A673 (cell line): ENCODE data around the gene RNF19B. TPM values are rescaled to one million over a fixed set of nuclear protein-coding genes. Genes with fewer than 3 reads are reported as not detected.

Experiments
- BruUV-seq: library from RNA; stranded (reverse); fragments of 400-500 nt; replicated peaks from 2 replicates; lab custom pipeline; 2021; lab: Mats Ljungman, UMichigan
- CTCF ChIA-PET: fragments of 300-600 bp; sonication (Branson Sonifier 250); formaldehyde crosslinking; loops from one replicate; lab custom pipeline; 2022; ENCODE audit warnings: antibody characterized with exemption; lab: Charles Lee
- POLR2A ChIA-PET: fragments of 300-600 bp; sonication (Branson Sonifier 250); formaldehyde crosslinking; loops from one replicate; lab custom pipeline; 2022; ENCODE audit warnings: antibody characterized with exemption; ENCODE audit not compliant: low non-redundant PET; lab: Charles Lee
- DNase-seq: peaks from one replicate; pipeline ENCODE4 v3.0.0-alpha.2; 2015; ENCODE audit warnings: low spot score
- H3K27ac ChIP-seq: fragments of 200-600 bp; sonication (generic); 2 replicates; pipeline ENCODE4 v1.5.1; 2016; ENCODE audit warnings: mixed run types, low read depth, mild to moderate bottlenecking, mixed read lengths, antibody characterized with exemption, low read length; ENCODE audit not compliant: poor library complexity, severe bottlenecking
- H3K27me3 ChIP-seq: fragments of 200-600 bp; sonication (generic); replicated peaks from 2 replicates; pipeline ENCODE4 v1.6.1; 2017; ENCODE audit warnings: mixed run types, low read depth, mild to moderate bottlenecking, mixed read lengths, antibody characterized with exemption, low read length; ENCODE audit not compliant: insufficient read depth, poor library complexity
- H3K36me3 ChIP-seq: fragments of 200-600 bp; sonication (generic); 2 replicates; pipeline ENCODE4 v1.6.1; 2016; ENCODE audit warnings: mixed run types, mild to moderate bottlenecking, mixed read lengths, antibody characterized with exemption, low read length; ENCODE audit not compliant: insufficient read depth, poor library complexity, severe bottlenecking
- H3K4me1 ChIP-seq: fragments of 200-600 bp; sonication (generic); 2 replicates; pipeline ENCODE4 v1.6.1; 2017; ENCODE audit warnings: mixed run types, mild to moderate bottlenecking, mixed read lengths, antibody characterized with exemption, low read length; ENCODE audit not compliant: insufficient read depth, poor library complexity, severe bottlenecking
- H3K4me3 ChIP-seq: fragments of 200-600 bp; sonication (generic); 2 replicates; pipeline ENCODE4 v1.5.1; 2016; ENCODE audit warnings: low read depth, mixed run types, mild to moderate bottlenecking, mixed read lengths, low read length; ENCODE audit not compliant: poor library complexity, severe bottlenecking
- H3K9me3 ChIP-seq: fragments of 200-600 bp; sonication (generic); 2 replicates; pipeline ENCODE4 v1.6.1; 2016; ENCODE audit warnings: mixed run types, low read depth, mild to moderate bottlenecking, mixed read lengths, antibody characterized with exemption, low read length; ENCODE audit not compliant: poor library complexity, severe bottlenecking
- EZH2 ChIP-seq: fragments of 200-600 bp; sonication (generic); IDR thresholded peaks from 2 replicates; pipeline ENCODE4 v1.6.1; 2017; ENCODE audit warnings: borderline replicate concordance, low read depth, mild to moderate bottlenecking, mixed read lengths, antibody characterized with exemption, low read length; ENCODE audit not compliant: poor library complexity, severe bottlenecking
- intact Hi-C: fragments of 100-400 bp; cut with micrococcal nuclease; formaldehyde crosslinking; loops from one replicate; pipeline ENCODE4 v1.10.0; 2022; ENCODE audit not compliant: unreplicated experiment
- total RNA-seq: library from RNA; stranded (reverse); gene quantifications from 2 replicates; pipeline ENCODE4 v1.2.3, GENCODE V29; 2021
- TF ChIP-seq, protein P1 (sequence below): fragments of 300-800, 200-600 bp; sonication (generic); conservative IDR thresholded peaks from 2 replicates; pipeline ENCODE4 v1.5.1; 2017; ENCODE audit warnings: low read depth, mild to moderate bottlenecking, antibody characterized with exemption, low read length, moderate library complexity, mixed read lengths

The RNF19B gene
- total RNA-seq, 1 experiment from 2014 or later: 14.3 TPM

DNA sequence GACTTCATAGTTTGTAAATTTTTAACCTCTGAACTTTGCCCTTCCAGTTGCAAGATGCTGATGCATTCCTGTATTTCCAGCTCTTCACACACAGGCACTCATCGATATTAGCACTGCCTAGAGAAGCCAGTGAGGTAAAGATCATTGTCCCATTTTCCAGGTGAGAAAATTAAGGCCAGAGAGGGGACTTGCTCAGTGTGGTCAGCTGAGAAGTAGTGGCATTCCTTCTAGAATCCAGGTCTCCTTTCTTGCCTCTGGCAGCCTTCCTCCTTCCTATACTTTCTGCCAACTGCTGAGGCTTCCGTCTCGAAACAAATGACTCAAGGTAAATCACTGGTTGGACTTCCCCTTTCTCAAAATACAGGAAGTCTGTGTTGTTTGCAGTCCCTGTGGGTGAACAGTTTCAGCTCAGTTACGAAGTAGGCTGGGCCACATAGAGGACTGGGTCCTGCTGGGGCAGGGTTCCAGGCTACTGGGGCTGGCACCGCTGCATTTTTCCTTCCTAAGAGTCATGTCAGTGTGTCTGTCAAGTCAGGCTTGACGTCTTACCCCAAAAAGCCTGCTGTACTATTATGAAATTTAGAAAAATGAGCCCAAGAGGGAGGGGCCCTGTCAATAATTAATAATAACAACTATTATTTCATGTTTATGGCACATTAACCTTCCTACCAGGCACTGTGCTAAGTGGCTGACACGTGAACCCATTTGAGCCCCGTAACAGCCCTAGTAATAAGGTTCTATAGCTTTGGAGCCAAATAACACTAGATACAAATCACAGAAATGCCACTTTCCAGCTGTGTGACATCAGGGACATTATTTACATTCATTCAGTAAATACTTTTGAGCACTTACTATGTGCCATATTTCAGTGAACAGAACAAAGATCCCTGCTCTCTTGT is 16.6 kb upstream of the RNF19B start:
- TF ChIP-seq, protein P1, sequence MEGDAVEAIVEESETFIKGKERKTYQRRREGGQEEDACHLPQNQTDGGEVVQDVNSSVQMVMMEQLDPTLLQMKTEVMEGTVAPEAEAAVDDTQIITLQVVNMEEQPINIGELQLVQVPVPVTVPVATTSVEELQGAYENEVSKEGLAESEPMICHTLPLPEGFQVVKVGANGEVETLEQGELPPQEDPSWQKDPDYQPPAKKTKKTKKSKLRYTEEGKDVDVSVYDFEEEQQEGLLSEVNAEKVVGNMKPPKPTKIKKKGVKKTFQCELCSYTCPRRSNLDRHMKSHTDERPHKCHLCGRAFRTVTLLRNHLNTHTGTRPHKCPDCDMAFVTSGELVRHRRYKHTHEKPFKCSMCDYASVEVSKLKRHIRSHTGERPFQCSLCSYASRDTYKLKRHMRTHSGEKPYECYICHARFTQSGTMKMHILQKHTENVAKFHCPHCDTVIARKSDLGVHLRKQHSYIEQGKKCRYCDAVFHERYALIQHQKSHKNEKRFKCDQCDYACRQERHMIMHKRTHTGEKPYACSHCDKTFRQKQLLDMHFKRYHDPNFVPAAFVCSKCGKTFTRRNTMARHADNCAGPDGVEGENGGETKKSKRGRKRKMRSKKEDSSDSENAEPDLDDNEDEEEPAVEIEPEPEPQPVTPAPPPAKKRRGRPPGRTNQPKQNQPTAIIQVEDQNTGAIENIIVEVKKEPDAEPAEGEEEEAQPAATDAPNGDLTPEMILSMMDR: no peak
- TF ChIP-seq EZH2: no peak
- Histone ChIP-seq H3K27ac (peak overlapping the region; percentile 0), H3K9me3 (no peaks in the 10 kb centered on the region), H3K36me3 (no peaks in the 10 kb centered on the region), H3K4me3 (no peak overlapping the region), H3K4me1 (peaks cover 10% of the 10 kb centered on the region), H3K27me3 (no peaks in the 10 kb centered on the region)
- ChIA-PET POLR2A (interaction anchor here (0.6 kb wide), 1 partner anchor 754 kb away, joined by 12 read pairs; no protein-coding TSS in a partner anchor), CTCF (interaction anchor here (0.6 kb wide), 1 partner anchor 88 kb away, joined by 3 read pairs; no protein-coding TSS in a partner anchor)
- peak; percentile 51 for DNase-seq
- no TSS peak for BruUV-seq
- intact Hi-C loops: no loop called here

DNA sequence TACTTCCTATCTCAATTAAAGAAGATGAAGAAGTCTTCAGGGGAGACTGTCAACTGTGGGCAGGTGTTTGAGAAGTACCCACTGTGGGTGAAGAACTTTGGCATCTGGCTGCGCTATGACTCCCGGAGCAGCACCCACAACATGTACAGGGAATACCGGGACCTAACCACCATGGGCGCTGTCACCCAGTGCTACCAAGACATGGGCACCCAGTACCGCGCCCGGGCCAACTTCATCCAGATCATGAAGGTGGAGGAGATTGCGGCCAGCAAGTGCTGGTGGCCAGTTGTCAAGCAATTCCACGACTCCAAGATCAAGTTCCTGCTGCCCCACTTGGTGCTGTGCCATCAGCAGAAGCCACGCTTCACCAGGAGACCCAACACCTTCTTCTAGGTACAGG is 15.5 kb upstream of the RNF19B start:
- DNase-seq: no peak
- POLR2A ChIA-PET: no interaction called here
- H3K4me3 ChIP-seq: no peak overlapping the region
- no peak overlapping the region for H3K27ac ChIP-seq
- H3K36me3 ChIP-seq: no peaks in the 10 kb centered on the region
- BruUV-seq: no TSS peak
- intact Hi-C loops: no loop called here
- no peaks in the 10 kb centered on the region for H3K9me3 ChIP-seq
- TF ChIP-seq EZH2: no peak
- TF ChIP-seq, protein P1: no peak
- CTCF ChIA-PET: interaction anchor here (0.6 kb wide), 1 partner anchor 77 kb away, joined by 4 read pairs; no protein-coding TSS in a partner anchor
- H3K4me1 ChIP-seq: peaks cover 10% of the 10 kb centered on the region
- H3K27me3 ChIP-seq: no peaks in the 10 kb centered on the region

DNA sequence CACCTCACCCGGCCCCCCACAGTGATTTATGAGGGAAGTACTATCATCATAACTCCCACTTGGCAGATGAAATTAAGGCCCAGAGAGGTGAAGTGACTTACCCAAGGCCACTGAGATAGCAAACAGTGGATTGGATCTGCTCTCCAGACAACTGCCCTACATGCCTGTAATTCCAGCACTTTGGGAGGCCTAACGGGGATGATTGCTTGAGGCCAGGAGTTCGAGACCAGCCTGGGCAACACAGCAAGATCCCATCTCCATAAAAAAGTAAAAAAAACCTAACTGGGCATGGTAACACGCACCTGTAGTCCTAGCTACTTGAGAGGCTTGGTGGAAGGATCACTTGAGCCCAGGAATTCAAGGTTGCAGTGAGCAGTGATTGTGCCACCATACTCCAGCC is 14.2 kb upstream of the RNF19B start:
- no TSS peak for BruUV-seq
- POLR2A ChIA-PET: no interaction called here

More for the DNA sequence above, 14.2 kb upstream of the RNF19B start:
- H3K4me1 ChIP-seq: peaks cover 10% of the 10 kb centered on the region
- CTCF ChIA-PET: no interaction called here
- intact Hi-C loops: no loop called here
- H3K36me3 ChIP-seq: no peaks in the 10 kb centered on the region
- no peaks in the 10 kb centered on the region for H3K9me3 ChIP-seq
- no peak overlapping the region for H3K4me3 ChIP-seq
- no peaks in the 10 kb centered on the region for H3K27me3 ChIP-seq
- DNase-seq: no peak
- TF ChIP-seq, protein P1: no peak
- TF ChIP-seq EZH2: no peak
- no peak overlapping the region for H3K27ac ChIP-seq
